H1 (cell line): ENCODE measurements around the gene TUT1. TPM values are rescaled to one million over a fixed set of nuclear protein-coding genes. Genes with fewer than 3 reads are reported as not detected.

Source experiments
- CTCF ChIA-PET: fragments of 300-600 bp; sonication (Branson Sonifier 250); formaldehyde crosslinking; loops from one replicate; lab custom pipeline; 2021; ENCODE audit not compliant: partially characterized antibody; lab: Charles Lee
- POLR2A ChIA-PET: fragments of 300-600 bp; sonication (Branson Sonifier 250); formaldehyde crosslinking; loops from one replicate; lab custom pipeline; 2021; ENCODE audit warnings: inconsistent platforms; ENCODE audit not compliant: partially characterized antibody; lab: Charles Lee
- DNase-seq, 2 experiments: peaks; one replicate each; pipeline versions ENCODE4 v3.0.0 to v3.0.0-alpha.2; 2010 to 2022; ENCODE audit warnings: low spot score in 2 of 2, low read depth in 1 of 2, mixed read lengths in 1 of 2
- FAIRE-seq: peaks from 2 replicates; lab custom pipeline; 2011; peaks lifted over from hg19 to GRCh38; lab: Jason Lieb, UNC
- H2AFZ ChIP-seq: 2 replicates; pipeline ENCODE4 v1.8.1; 2012; ENCODE audit warnings: low read length, inconsistent platforms
- H2AK5ac ChIP-seq: 2 replicates; pipeline ENCODE4 v1.6.1; 2013; ENCODE audit warnings: low read depth, low read length
- H2BK120ac ChIP-seq: replicated peaks from 2 replicates; pipeline ENCODE3; 2013; ENCODE audit warnings: low read depth, low read length, inconsistent platforms
- H2BK12ac ChIP-seq: 2 replicates; pipeline ENCODE4 v1.6.1; 2013; ENCODE audit warnings: low read depth, low read length
- H2BK15ac ChIP-seq: 2 replicates; pipeline ENCODE4 v1.6.1; 2013; ENCODE audit warnings: low read length
- H2BK20ac ChIP-seq: 2 replicates; pipeline ENCODE4 v1.6.1; 2013; ENCODE audit warnings: low read length
- H2BK5ac ChIP-seq: 2 replicates; pipeline ENCODE4 v1.6.1; 2013; ENCODE audit warnings: low read depth, low read length
- H3K14ac ChIP-seq: 2 replicates; pipeline ENCODE4 v1.6.1; 2013; ENCODE audit warnings: inconsistent platforms; ENCODE audit not compliant: insufficient read length
- H3K18ac ChIP-seq: 2 replicates; pipeline ENCODE4 v1.6.1; 2013; ENCODE audit warnings: low read length; ENCODE audit errors: extremely low read depth
- H3K23ac ChIP-seq: 2 replicates; pipeline ENCODE4 v1.6.1; 2013; ENCODE audit warnings: inconsistent platforms; ENCODE audit not compliant: insufficient read length
- H3K23me2 ChIP-seq: 2 replicates; pipeline ENCODE4 v1.6.1; 2013; ENCODE audit warnings: low read depth, low read length
- H3K27ac ChIP-seq: 2 replicates; pipeline ENCODE4 v1.6.1; 2011; ENCODE audit warnings: low read depth, low read length, inconsistent platforms
- H3K27me3 ChIP-seq, 4 experiments: replicated peaks in 1 of 4; 1 replicate in 1 of 4; 2 replicates in 3 of 4; pipeline versions ENCODE4 v1.6.1 to v1.8.1; 2011 to 2013; ENCODE audit warnings: low read length in 3 of 4, mild to moderate bottlenecking in 3 of 4, inconsistent platforms in 2 of 4, mixed read lengths in 2 of 4, moderate library complexity in 1 of 4; ENCODE audit not compliant: control insufficient read depth in 3 of 4, insufficient read depth in 3 of 4; ENCODE audit errors: extremely low read depth in 1 of 4
- H3K36me3 ChIP-seq, 4 experiments: 2 replicates each; pipeline versions ENCODE4 v1.6.1 to v1.8.1; 2011 to 2013; ENCODE audit warnings: mild to moderate bottlenecking in 4 of 4, low read length in 3 of 4, moderate library complexity in 2 of 4, control low read depth in 1 of 4, inconsistent platforms in 1 of 4; ENCODE audit not compliant: insufficient read depth in 4 of 4, control insufficient read depth in 2 of 4
- H3K4ac ChIP-seq: replicated peaks from 2 replicates; pipeline ENCODE3; 2013; ENCODE audit warnings: low read length, low read depth, mixed read lengths, inconsistent platforms; ENCODE audit not compliant: insufficient read length
- H3K4me1 ChIP-seq, 4 experiments: replicated peaks in 1 of 4; 1 replicate in 1 of 4; 2 replicates in 3 of 4; pipeline versions ENCODE4 v1.6.1 to v1.8.1; 2011 to 2013; ENCODE audit warnings: low read length in 3 of 4, inconsistent platforms in 2 of 4, mixed read lengths in 1 of 4; ENCODE audit not compliant: insufficient read depth in 4 of 4, control insufficient read depth in 3 of 4
- H3K4me2 ChIP-seq, 2 experiments: 2 replicates each; pipeline versions ENCODE4 v1.6.1 to v1.8.1; 2011 to 2013; ENCODE audit warnings: low read depth in 2 of 2, low read length in 2 of 2, control low read depth in 1 of 2, inconsistent platforms in 1 of 2, mild to moderate bottlenecking in 1 of 2; ENCODE audit not compliant: insufficient read depth in 1 of 2
- H3K4me3 ChIP-seq, 4 experiments: fragments of 200-600, 300-600 bp in 1 of 4; sonication (generic), shearing (Covaris generic), sonication (Bioruptor Twin) in 1 of 4; 2 replicates each; pipeline versions ENCODE4 v1.5.1 to v1.8.1; 2011 to 2016; ENCODE audit warnings: low read length in 4 of 4, low read depth in 3 of 4, control low read depth in 2 of 4, inconsistent platforms in 2 of 4, mild to moderate bottlenecking in 2 of 4, mixed read lengths in 1 of 4, moderate library complexity in 1 of 4; ENCODE audit not compliant: insufficient read depth in 2 of 4; ENCODE audit errors: extremely low read depth in 1 of 4
- H3K56ac ChIP-seq: replicated peaks from 2 replicates; pipeline ENCODE3; 2013; ENCODE audit warnings: low read depth, mild to moderate bottlenecking, mixed read lengths, low read length, inconsistent platforms; ENCODE audit not compliant: insufficient read length
- H3K79me1 ChIP-seq: 2 replicates; pipeline ENCODE4 v1.6.1; 2013; ENCODE audit warnings: low read depth, low read length, control low read depth
- H3K79me2 ChIP-seq, 2 experiments: 2 replicates each; pipeline versions ENCODE4 v1.6.1 to v1.8.1; 2012 to 2013; ENCODE audit warnings: low read length in 2 of 2, mild to moderate bottlenecking in 2 of 2, inconsistent platforms in 1 of 2; ENCODE audit not compliant: insufficient read depth in 2 of 2, control insufficient read depth in 1 of 2
- H3K9ac ChIP-seq, 4 experiments: replicated peaks in 1 of 4; 1 replicate in 1 of 4; 2 replicates in 3 of 4; pipeline versions ENCODE4 v1.6.1 to v1.8.1; 2011 to 2013; ENCODE audit warnings: low read depth in 3 of 4, low read length in 3 of 4, control low read depth in 2 of 4, mild to moderate bottlenecking in 2 of 4, moderate library complexity in 2 of 4, inconsistent platforms in 1 of 4; ENCODE audit errors: extremely low read depth in 1 of 4
- H3K9me3 ChIP-seq, 2 experiments: 2 replicates each; pipeline versions ENCODE4 v1.6.1 to v1.8.1; 2012 to 2013; ENCODE audit warnings: mild to moderate bottlenecking in 2 of 2, moderate library complexity in 2 of 2, control low read depth in 1 of 2, inconsistent platforms in 1 of 2, low read depth in 1 of 2, low read length in 1 of 2, mixed read lengths in 1 of 2; ENCODE audit not compliant: insufficient read depth in 2 of 2
- H4K20me1 ChIP-seq, 2 experiments: replicated peaks in 1 of 2; 2 replicates each; pipeline versions ENCODE3 to v1.8.1; 2011 to 2013; ENCODE audit warnings: inconsistent platforms in 2 of 2, low read length in 2 of 2, mild to moderate bottlenecking in 1 of 2; ENCODE audit not compliant: insufficient read depth in 2 of 2, control insufficient read depth in 1 of 2
- H4K5ac ChIP-seq: 2 replicates; pipeline ENCODE4 v1.6.1; 2013; ENCODE audit warnings: low read length, low read depth, mixed read lengths, inconsistent platforms; ENCODE audit not compliant: insufficient read length
- H4K8ac ChIP-seq: 2 replicates; pipeline ENCODE4 v1.8.0; 2013; ENCODE audit warnings: mild to moderate bottlenecking, moderate library complexity, low read length, inconsistent platforms; ENCODE audit not compliant: insufficient read depth; ENCODE audit errors: extremely low read depth
- H4K91ac ChIP-seq: replicated peaks from 2 replicates; pipeline ENCODE3; 2013; ENCODE audit warnings: low read length, mixed read lengths, inconsistent platforms; ENCODE audit not compliant: insufficient read length
- POLR2A ChIP-seq, 2 experiments: IDR thresholded peaks; 1 replicate in 1 of 2; 2 replicates in 1 of 2; pipeline ENCODE4 v1.6.1; 2011; ENCODE audit warnings: low read depth in 2 of 2, low read length in 2 of 2, mild to moderate bottlenecking in 2 of 2; ENCODE audit errors: control extremely low read depth in 1 of 2
- SP2 ChIP-seq: IDR thresholded peaks from 2 replicates; pipeline ENCODE4 v1.6.1; 2012; ENCODE audit warnings: mild to moderate bottlenecking, low read length, inconsistent platforms
- SUZ12 ChIP-seq: fragments of 200-600 bp; sonication (generic); IDR thresholded peaks from 2 replicates; pipeline ENCODE4 v1.6.1; 2012; ENCODE audit warnings: mild to moderate bottlenecking, inconsistent platforms, low read length, moderate library complexity, mixed read lengths
- USF2 ChIP-seq: IDR thresholded peaks from 2 replicates; pipeline ENCODE4 v1.6.1; 2011; ENCODE audit warnings: low read length, improper control_type of control experiment
- YY1 ChIP-seq: IDR thresholded peaks from 2 replicates; pipeline ENCODE4 v1.6.1; 2011; ENCODE audit warnings: low read depth, mild to moderate bottlenecking, low read length
- WGBS, 2 experiments: shearing (Covaris generic) in 1 of 2; methylation state at CpG; one replicate each; pipeline versions ENCODE4 v1.1.6 to v1.1.7; 2013 to 2015; ENCODE audit warnings: low lambda C conversion rate in 2 of 2, mixed read lengths in 2 of 2, inconsistent platforms in 1 of 2, low coverage in 1 of 2, missing lambda C conversion rate in 1 of 2; ENCODE audit not compliant: insufficient replicate concordance in 2 of 2, insufficient coverage in 1 of 2, insufficient read length in 1 of 2; ENCODE audit errors: extremely low coverage in 1 of 2, missing lambda C conversion rate in 1 of 2; 5-methylcytosine and 5-hydroxymethylcytosine counted together
- polyA plus RNA-seq, 7 experiments: library from polyadenylated mRNA; depleted of rRNA in 3 of 7; stranded (reverse) in 5 of 7; unstranded in 2 of 7; fragments of >200 nt in 5 of 7; fragments of 200-250 nt in 2 of 7; gene quantifications; 1 replicate in 5 of 7; 2 replicates in 1 of 7; 4 replicates in 1 of 7; pipeline versions ENCODE4 v1.2.1 to v1.2.3, GENCODE V29; 2011 to 2013; ENCODE audit warnings: missing spikeins in 2 of 7, mixed read lengths in 2 of 7
- total RNA-seq: library from RNA; stranded (reverse); fragmentation: NEBNext Ultra II Directional; extraction: Animal tissue kit (Norgen Biotek cat#: 25700); gene quantifications from 2 replicates; pipeline ENCODE4 v1.2.1, GENCODE V29; 2021

TUT1 gene
- total and polyA plus RNA-seq, 2 of the 8 experiments (the other 6 are each of a cell fraction or from before 2014, with no cell fraction given), result 17.8 to 24.6 TPM

- H3K9me3 ChIP-seq, result no peaks in the 10 kb centered on the region
- peaks cover 0 to 13% of the 10 kb centered on the region in 2 experiments; a peak in 1 of 4 replicates for H3K79me2 ChIP-seq
- no peaks in the 10 kb centered on the region for H3K79me1 ChIP-seq
- no peak overlapping the region for H3K14ac ChIP-seq
- 0 out of 2 replicates have a peak overlapping the region, but pooled peaks have one; percentile 33 for H2BK15ac ChIP-seq
- DNase-seq (no peak), FAIRE-seq (no peak)
- peak overlapping the region; percentile 42 for H3K18ac ChIP-seq
- peaks cover 8 to 29% of the 10 kb centered on the region in 2 experiments for H4K20me1 ChIP-seq
- no peaks in the 10 kb centered on the region for H3K27me3 ChIP-seq
- peaks cover 14 to 33% (median 23%) of the 10 kb centered on the region in 4 experiments for H3K36me3 ChIP-seq
- no peak overlapping the region for H3K56ac ChIP-seq
- H2BK12ac ChIP-seq, result peak overlapping the region; percentile 60; the same call in 1 of the 2 replicates
- H3K4me2 ChIP-seq, result peak overlapping the region in 1 of 2 experiments; percentile 5; a peak in 1 of 4 replicates
- no peak overlapping the region for H4K5ac ChIP-seq
- no peak overlapping the region for H2BK120ac ChIP-seq
- no peak overlapping the region for H3K4me3 ChIP-seq
- no peak overlapping the region for H3K23ac ChIP-seq
- peak overlapping the region; percentile 64 for H2BK5ac ChIP-seq
- CTCF ChIA-PET, result interaction anchor here (0.7 to 10.9 kb wide), 11 partner anchors 10 to 217 kb away, joined by 3 to 161 read pairs (median 6); partner anchors contain the start of genes AHNAK and EEF1G
- peak overlapping the region; percentile 67 for H3K27ac ChIP-seq
- H3K23me2 ChIP-seq, result peaks cover 2% of the 10 kb centered on the region; the same call in 1 of the 2 replicates
- H2BK20ac ChIP-seq, result no peak overlapping the region
- H3K4ac ChIP-seq, result no peak overlapping the region
- H2AFZ ChIP-seq, result no peak overlapping the region
- peak overlapping the region in 2 of 4 experiments; percentile 4 to 14; a peak in 4 of 7 replicates for H3K9ac ChIP-seq
- H4K8ac ChIP-seq, result no peak overlapping the region
- WGBS, 2 experiments, result 89% methylated on average over 3 of the region's 3 CpGs; no CpG with 5 or more reads in 1 of the 2 experiments
- POLR2A ChIA-PET, result interaction anchor here (0.7 to 20.3 kb wide), 17 partner anchors 10 to 150 kb away, joined by 3 to 336 read pairs (median 3); partner anchors contain the start of genes AHNAK, BSCL2, C11orf98 and CSKMT
- peak overlapping the region; percentile 11; the same call in 1 of the 2 replicates for H2AK5ac ChIP-seq
- H3K4me1 ChIP-seq, result peaks cover 30 to 62% (median 36%) of the 10 kb centered on the region in 4 experiments
- no peak overlapping the region for H4K91ac ChIP-seq
- TF ChIP-seq POLR2A (IDR thresholded peaks at IDR 0.05; ENCODE audit: control extremely low read depth in 1 of 2, low read depth in 2 of 2, low read length in 2 of 2) (no peak), YY1 (no peak), USF2 (no peak), SP2 (no peak), SUZ12 (no peak)
These were observed 34.3 kb downstream of the TUT1 start for GRCh38 chr11:62556875-62557631.
